ENCODE measurements around the gene CDH23.

- TF ChIP-seq, protein P1, sequence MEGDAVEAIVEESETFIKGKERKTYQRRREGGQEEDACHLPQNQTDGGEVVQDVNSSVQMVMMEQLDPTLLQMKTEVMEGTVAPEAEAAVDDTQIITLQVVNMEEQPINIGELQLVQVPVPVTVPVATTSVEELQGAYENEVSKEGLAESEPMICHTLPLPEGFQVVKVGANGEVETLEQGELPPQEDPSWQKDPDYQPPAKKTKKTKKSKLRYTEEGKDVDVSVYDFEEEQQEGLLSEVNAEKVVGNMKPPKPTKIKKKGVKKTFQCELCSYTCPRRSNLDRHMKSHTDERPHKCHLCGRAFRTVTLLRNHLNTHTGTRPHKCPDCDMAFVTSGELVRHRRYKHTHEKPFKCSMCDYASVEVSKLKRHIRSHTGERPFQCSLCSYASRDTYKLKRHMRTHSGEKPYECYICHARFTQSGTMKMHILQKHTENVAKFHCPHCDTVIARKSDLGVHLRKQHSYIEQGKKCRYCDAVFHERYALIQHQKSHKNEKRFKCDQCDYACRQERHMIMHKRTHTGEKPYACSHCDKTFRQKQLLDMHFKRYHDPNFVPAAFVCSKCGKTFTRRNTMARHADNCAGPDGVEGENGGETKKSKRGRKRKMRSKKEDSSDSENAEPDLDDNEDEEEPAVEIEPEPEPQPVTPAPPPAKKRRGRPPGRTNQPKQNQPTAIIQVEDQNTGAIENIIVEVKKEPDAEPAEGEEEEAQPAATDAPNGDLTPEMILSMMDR (conservative IDR thresholded peaks at IDR 0.05): no peak
- TF ChIP-seq EZH2 (IDR thresholded peaks at IDR 0.05; ENCODE audit: low read depth): no peak
Observed at GRCh38 chr10:71747551-71748523, 351.1 kb downstream of the CDH23 start.
